Neural crest cell (in vitro differentiated cells): ENCODE data around the gene ELAPOR2. TPM values are rescaled to one million over a fixed set of nuclear protein-coding genes. Genes with fewer than 3 reads are reported as not detected.

Source experiments
- DNase-seq: peaks from one replicate; pipeline ENCODE4 v3.0.0; 2021; ENCODE audit warnings: low read depth, mixed read lengths, low spot score
- H3K27ac Mint-ChIP-seq: one replicate; pipeline ENCODE4 v1.8.0; 2021; ENCODE audit warnings: mild to moderate bottlenecking, mixed read lengths; ENCODE audit not compliant: unreplicated experiment
- H3K27me3 Mint-ChIP-seq: 2 replicates; pipeline ENCODE4 v1.8.0; 2021; ENCODE audit warnings: low read depth, mild to moderate bottlenecking, mixed read lengths
- H3K36me3 Mint-ChIP-seq: 2 replicates; pipeline ENCODE4 v1.8.0; 2021; ENCODE audit warnings: low read depth, mild to moderate bottlenecking, mixed read lengths
- H3K4me1 Mint-ChIP-seq: 2 replicates; pipeline ENCODE4 v1.8.0; 2021; ENCODE audit warnings: mixed read lengths
- H3K4me3 Mint-ChIP-seq: one replicate; pipeline ENCODE4 v1.8.0; 2021; ENCODE audit warnings: mild to moderate bottlenecking, mixed read lengths
- H3K9me3 Mint-ChIP-seq: 2 replicates; pipeline ENCODE4 v1.8.0; 2021; ENCODE audit warnings: mixed read lengths
- total RNA-seq: library from RNA; stranded (reverse); gene quantifications from 2 replicates; pipeline ENCODE4 v1.2.1, GENCODE V29; 2021
- TF ChIP-seq, protein P1 (sequence below): fragments of 200-600 bp; sonication (generic); conservative IDR thresholded peaks from 2 replicates; pipeline ENCODE4 v1.5.0; 2021; ENCODE audit warnings: antibody characterized with exemption, mild to moderate bottlenecking

Gene ELAPOR2
- total RNA-seq, 1 donor from 2014 or later, result 42.2 TPM

GRCh38 chr7:87094322-87094721, 34.9 kb upstream of the ELAPOR2 start:
- no peaks in the 10 kb centered on the region for H3K27me3 Mint-ChIP-seq
- TF ChIP-seq, protein P1, sequence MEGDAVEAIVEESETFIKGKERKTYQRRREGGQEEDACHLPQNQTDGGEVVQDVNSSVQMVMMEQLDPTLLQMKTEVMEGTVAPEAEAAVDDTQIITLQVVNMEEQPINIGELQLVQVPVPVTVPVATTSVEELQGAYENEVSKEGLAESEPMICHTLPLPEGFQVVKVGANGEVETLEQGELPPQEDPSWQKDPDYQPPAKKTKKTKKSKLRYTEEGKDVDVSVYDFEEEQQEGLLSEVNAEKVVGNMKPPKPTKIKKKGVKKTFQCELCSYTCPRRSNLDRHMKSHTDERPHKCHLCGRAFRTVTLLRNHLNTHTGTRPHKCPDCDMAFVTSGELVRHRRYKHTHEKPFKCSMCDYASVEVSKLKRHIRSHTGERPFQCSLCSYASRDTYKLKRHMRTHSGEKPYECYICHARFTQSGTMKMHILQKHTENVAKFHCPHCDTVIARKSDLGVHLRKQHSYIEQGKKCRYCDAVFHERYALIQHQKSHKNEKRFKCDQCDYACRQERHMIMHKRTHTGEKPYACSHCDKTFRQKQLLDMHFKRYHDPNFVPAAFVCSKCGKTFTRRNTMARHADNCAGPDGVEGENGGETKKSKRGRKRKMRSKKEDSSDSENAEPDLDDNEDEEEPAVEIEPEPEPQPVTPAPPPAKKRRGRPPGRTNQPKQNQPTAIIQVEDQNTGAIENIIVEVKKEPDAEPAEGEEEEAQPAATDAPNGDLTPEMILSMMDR, result no peak

GRCh38 chr7:87092568-87093091, 33.2 kb upstream of the ELAPOR2 start:
- Mint-ChIP-seq H3K9me3 (peaks cover 4% of the 10 kb centered on the region), H3K4me1 (no peaks in the 10 kb centered on the region), H3K27ac (no peak overlapping the region), H3K4me3 (no peak overlapping the region), H3K27me3 (no peaks in the 10 kb centered on the region), H3K36me3 (peaks cover 3% of the 10 kb centered on the region)
- DNase-seq, result no peak
- TF ChIP-seq, protein P1, result no peak

More at GRCh38 chr7:87094322-87094721, 34.9 kb upstream of the ELAPOR2 start:
- Mint-ChIP-seq H3K4me1 (no peaks in the 10 kb centered on the region), H3K27ac (no peak overlapping the region), H3K4me3 (no peak overlapping the region), H3K36me3 (no peaks in the 10 kb centered on the region), H3K9me3 (no peaks in the 10 kb centered on the region)
- DNase-seq, result no peak

- H3K27me3 Mint-ChIP-seq, result no peaks in the 10 kb centered on the region
- peaks cover 8% of the 10 kb centered on the region for H3K9me3 Mint-ChIP-seq
- H3K4me3 Mint-ChIP-seq, result no peak overlapping the region
- no peaks in the 10 kb centered on the region for H3K4me1 Mint-ChIP-seq
- DNase-seq, result no peak
- H3K36me3 Mint-ChIP-seq, result peaks cover 3% of the 10 kb centered on the region
- TF ChIP-seq, protein P1, result no peak
- no peak overlapping the region for H3K27ac Mint-ChIP-seq
These were observed 32.1 kb upstream of the ELAPOR2 start for GRCh38 chr7:87091487-87092066.

DNA sequence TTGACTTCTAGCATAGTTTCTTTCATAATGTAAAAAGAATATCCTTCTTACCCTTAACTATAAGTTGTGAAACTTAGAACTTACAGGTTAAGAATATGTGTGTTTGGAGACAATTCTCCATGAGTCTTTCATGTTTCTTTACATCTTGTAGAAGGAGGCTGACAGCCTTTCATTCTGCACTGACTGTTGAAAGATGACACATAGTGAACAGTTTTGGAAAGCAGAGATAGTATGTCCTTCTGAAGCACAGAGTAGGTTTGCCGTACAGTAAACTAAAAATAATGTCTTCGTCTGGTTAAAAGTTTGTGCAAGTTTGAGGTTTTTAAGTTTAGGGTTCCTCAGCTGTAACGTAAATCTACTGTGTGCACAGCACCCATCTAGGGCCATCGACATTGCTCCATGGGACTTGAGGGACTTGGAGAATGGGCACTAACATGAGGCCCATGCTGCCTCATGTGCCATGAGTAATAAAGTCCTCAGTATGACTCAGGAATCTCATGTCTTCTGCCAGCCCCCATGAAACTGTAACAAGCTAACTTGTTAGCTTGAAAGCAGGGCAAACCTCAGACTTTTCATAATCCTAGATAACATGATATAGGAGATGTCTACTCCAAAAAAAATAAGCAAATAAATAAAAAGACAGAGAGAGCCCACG, 24.5 kb upstream of the ELAPOR2 start:
- DNase-seq, result no peak
- no peak overlapping the region for H3K27ac Mint-ChIP-seq
- H3K4me3 Mint-ChIP-seq, result no peak overlapping the region
- no peaks in the 10 kb centered on the region for H3K27me3 Mint-ChIP-seq
- peaks cover 3% of the 10 kb centered on the region for H3K4me1 Mint-ChIP-seq
- TF ChIP-seq, protein P1, result no peak
- H3K36me3 Mint-ChIP-seq, result peaks cover 3% of the 10 kb centered on the region
- H3K9me3 Mint-ChIP-seq, result peaks cover 8% of the 10 kb centered on the region

- TF ChIP-seq, protein P1, result no peak
- Mint-ChIP-seq H3K27me3 (no peaks in the 10 kb centered on the region), H3K4me1 (peaks cover 3% of the 10 kb centered on the region), H3K27ac (no peak overlapping the region), H3K4me3 (no peak overlapping the region), H3K9me3 (peaks cover 5% of the 10 kb centered on the region), H3K36me3 (no peaks in the 10 kb centered on the region)
- no peak for DNase-seq
These were observed 23.2 kb upstream of the ELAPOR2 start for GRCh38 chr7:87082675-87083074.
